ENCODE measurements around the gene MED26. TPM values are rescaled to one million over a fixed set of nuclear protein-coding genes. Genes with fewer than 3 reads are reported as not detected.

The MED26 gene
- total RNA-seq, 1 experiment from 2014 or later, result 11.4 TPM

DNA sequence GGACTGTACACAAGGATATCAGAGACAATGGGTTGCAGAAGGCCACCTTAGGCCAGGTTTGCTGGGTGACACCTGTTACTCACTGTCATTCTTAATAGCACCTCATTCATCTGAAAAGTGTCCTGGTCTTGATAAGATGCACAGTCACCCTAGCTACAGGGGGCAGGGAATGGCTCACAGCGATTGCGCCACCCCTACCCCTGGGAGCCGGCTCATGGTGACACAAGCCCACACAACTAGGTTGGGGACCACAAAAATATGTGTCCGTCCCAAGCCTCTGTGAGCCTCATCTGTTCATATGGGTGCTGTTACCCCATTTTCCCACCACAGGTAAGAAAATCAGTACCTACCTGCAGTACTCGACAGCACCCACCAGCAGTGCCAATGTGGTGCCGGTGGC lies 23.4 kb downstream of the MED26 start:
- H3K14ac ChIP-seq (ENCODE audit: insufficient read depth, low read length), result no peak overlapping the region
- no peak for DNase-seq
- H3K4me2 ChIP-seq (ENCODE audit: insufficient read depth, insufficient read length, low read length), result no peak overlapping the region
- H2AK5ac ChIP-seq (ENCODE audit: insufficient read length, low read length), result no peak overlapping the region
- H4K20me1 ChIP-seq (ENCODE audit: control insufficient read depth, insufficient read depth, insufficient read length), result no peaks in the 10 kb centered on the region
- no peaks in the 10 kb centered on the region for H3K27me3 Mint-ChIP-seq (ENCODE audit: low read depth)
- no peak overlapping the region for H2BK120ac ChIP-seq (ENCODE audit: low read depth, low read length, poor library complexity, severe bottlenecking)
- H4K91ac ChIP-seq (ENCODE audit: insufficient read length, low read depth, low read length), result no peak overlapping the region
- H2BK5ac ChIP-seq (ENCODE audit: insufficient read length, low read length), result no peak overlapping the region
- TF ChIP-seq, protein P1, sequence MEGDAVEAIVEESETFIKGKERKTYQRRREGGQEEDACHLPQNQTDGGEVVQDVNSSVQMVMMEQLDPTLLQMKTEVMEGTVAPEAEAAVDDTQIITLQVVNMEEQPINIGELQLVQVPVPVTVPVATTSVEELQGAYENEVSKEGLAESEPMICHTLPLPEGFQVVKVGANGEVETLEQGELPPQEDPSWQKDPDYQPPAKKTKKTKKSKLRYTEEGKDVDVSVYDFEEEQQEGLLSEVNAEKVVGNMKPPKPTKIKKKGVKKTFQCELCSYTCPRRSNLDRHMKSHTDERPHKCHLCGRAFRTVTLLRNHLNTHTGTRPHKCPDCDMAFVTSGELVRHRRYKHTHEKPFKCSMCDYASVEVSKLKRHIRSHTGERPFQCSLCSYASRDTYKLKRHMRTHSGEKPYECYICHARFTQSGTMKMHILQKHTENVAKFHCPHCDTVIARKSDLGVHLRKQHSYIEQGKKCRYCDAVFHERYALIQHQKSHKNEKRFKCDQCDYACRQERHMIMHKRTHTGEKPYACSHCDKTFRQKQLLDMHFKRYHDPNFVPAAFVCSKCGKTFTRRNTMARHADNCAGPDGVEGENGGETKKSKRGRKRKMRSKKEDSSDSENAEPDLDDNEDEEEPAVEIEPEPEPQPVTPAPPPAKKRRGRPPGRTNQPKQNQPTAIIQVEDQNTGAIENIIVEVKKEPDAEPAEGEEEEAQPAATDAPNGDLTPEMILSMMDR (conservative IDR thresholded peaks at IDR 0.05), result no peak
- no CpG with 5 or more reads among the region's 6 CpGs for WGBS (ENCODE audit: extremely low coverage, insufficient read length, low lambda C conversion rate)
- peaks cover 0 to 6% of the 10 kb centered on the region in 2 experiments; a peak in 3 of 4 replicates for H3K4me1 Mint-ChIP-seq
- H2BK20ac ChIP-seq (ENCODE audit: low read depth, low read length, poor library complexity, severe bottlenecking), result no peak overlapping the region
- no peak overlapping the region for H3K23ac ChIP-seq (ENCODE audit: insufficient read length, low read depth, low read length)
- H3K27ac ChIP-seq (ENCODE audit: insufficient read length, low read depth, low read length), result no peak overlapping the region
- no peaks in the 10 kb centered on the region for H3K27me3 ChIP-seq (ENCODE audit: insufficient read depth, low read length)
- no peaks in the 10 kb centered on the region for H3K4me1 ChIP-seq (ENCODE audit: insufficient read depth, low read length)
- H3K27ac Mint-ChIP-seq, result peak overlapping the region in 1 of 3 experiments; percentile 84; a peak in 1 of 7 replicates
- no peak overlapping the region for H3K4ac ChIP-seq (ENCODE audit: low read depth, low read length)
- no peak overlapping the region for H4K8ac ChIP-seq (replicated peaks; ENCODE audit: insufficient read length, low read depth, low read length)
- H4K5ac ChIP-seq (ENCODE audit: insufficient read length, low read depth, low read length), result no peak overlapping the region
- H3K4me3 Mint-ChIP-seq, result no peak overlapping the region
- H3K56ac ChIP-seq (ENCODE audit: insufficient read length, low read depth, low read length), result no peak overlapping the region
- H2BK12ac ChIP-seq (ENCODE audit: insufficient read length, low read depth, low read length), result no peak overlapping the region
- H3K36me3 Mint-ChIP-seq (ENCODE audit: insufficient read depth in 1 of 3, low read depth in 3 of 3), result no peaks in the 10 kb centered on the region
- H2AFZ ChIP-seq (ENCODE audit: low read length), result no peak overlapping the region
- no peak overlapping the region for H3K18ac ChIP-seq (ENCODE audit: insufficient read length, low read depth, low read length)
- H3K9me3 Mint-ChIP-seq, result no peaks in the 10 kb centered on the region
- H2BK15ac ChIP-seq (ENCODE audit: low read depth, low read length), result no peak overlapping the region
- H3K79me1 ChIP-seq (ENCODE audit: insufficient read depth, low read depth, low read length, poor library complexity, severe bottlenecking), result peaks cover 5% of the 10 kb centered on the region
- H3K79me2 ChIP-seq (ENCODE audit: insufficient read depth, low read length), result peaks cover 7% of the 10 kb centered on the region; the same call in 1 of the 2 replicates
- H3K9me3 ChIP-seq (ENCODE audit: control insufficient read depth, low read depth, low read length), result no peaks in the 10 kb centered on the region
- no peak overlapping the region for H3K9ac ChIP-seq (ENCODE audit: extremely low read depth, insufficient read length, low read length)
- H3K23me2 ChIP-seq (ENCODE audit: insufficient read length, low read depth, low read length, poor library complexity, severe bottlenecking), result no peaks in the 10 kb centered on the region
- no peak overlapping the region for H3T11ph ChIP-seq (ENCODE audit: low read length)
